Measurements from ENCODE around the gene GRK2.

GRK2 gene

DNA sequence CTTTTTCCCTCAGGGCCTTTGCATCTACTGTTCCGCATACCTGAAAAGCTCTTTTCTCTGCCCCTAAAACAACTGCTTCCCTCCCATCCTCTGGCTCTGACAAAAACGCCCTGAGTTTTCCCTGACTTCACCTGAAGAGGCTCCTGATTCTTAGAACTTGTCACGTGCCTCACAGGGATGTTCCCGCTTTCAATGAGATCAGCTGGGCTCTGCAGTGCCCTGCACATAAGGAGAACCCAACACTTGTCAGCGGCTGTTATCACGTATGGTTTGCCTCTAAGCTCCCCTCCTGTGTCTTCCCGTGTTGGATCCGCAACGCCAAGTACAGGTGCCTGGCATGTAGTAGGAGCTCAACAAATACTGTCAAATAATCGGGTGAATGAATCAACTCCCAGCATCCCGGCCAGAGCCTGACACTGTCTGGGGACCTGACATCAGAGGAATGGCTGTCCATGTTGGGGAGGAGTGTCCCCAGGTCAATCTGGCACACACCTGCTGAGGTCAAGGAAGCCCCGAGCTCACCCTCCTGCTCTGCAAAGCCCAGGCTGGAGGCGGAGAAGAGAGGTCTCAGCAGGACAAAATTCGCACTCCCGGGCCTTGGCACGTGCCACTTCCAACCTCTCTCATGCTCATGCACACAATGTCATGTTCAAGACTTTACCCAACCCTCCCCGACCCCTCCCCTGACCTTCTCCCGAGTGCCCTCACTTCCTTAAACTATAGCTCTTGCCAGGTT lies 4.2 kb upstream of the GRK2 start:
- TF ChIP-seq, protein P1, sequence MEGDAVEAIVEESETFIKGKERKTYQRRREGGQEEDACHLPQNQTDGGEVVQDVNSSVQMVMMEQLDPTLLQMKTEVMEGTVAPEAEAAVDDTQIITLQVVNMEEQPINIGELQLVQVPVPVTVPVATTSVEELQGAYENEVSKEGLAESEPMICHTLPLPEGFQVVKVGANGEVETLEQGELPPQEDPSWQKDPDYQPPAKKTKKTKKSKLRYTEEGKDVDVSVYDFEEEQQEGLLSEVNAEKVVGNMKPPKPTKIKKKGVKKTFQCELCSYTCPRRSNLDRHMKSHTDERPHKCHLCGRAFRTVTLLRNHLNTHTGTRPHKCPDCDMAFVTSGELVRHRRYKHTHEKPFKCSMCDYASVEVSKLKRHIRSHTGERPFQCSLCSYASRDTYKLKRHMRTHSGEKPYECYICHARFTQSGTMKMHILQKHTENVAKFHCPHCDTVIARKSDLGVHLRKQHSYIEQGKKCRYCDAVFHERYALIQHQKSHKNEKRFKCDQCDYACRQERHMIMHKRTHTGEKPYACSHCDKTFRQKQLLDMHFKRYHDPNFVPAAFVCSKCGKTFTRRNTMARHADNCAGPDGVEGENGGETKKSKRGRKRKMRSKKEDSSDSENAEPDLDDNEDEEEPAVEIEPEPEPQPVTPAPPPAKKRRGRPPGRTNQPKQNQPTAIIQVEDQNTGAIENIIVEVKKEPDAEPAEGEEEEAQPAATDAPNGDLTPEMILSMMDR (IDR thresholded peaks at IDR 0.05; ENCODE audit: low read depth, low read length, missing control alignments) = no peak
- no peak for DNase-seq (ENCODE audit: extremely low read depth, low read depth)
- no peak overlapping the region for H3K4me3 ChIP-seq (replicated peaks; ENCODE audit: low read depth, low read length)

DNA sequence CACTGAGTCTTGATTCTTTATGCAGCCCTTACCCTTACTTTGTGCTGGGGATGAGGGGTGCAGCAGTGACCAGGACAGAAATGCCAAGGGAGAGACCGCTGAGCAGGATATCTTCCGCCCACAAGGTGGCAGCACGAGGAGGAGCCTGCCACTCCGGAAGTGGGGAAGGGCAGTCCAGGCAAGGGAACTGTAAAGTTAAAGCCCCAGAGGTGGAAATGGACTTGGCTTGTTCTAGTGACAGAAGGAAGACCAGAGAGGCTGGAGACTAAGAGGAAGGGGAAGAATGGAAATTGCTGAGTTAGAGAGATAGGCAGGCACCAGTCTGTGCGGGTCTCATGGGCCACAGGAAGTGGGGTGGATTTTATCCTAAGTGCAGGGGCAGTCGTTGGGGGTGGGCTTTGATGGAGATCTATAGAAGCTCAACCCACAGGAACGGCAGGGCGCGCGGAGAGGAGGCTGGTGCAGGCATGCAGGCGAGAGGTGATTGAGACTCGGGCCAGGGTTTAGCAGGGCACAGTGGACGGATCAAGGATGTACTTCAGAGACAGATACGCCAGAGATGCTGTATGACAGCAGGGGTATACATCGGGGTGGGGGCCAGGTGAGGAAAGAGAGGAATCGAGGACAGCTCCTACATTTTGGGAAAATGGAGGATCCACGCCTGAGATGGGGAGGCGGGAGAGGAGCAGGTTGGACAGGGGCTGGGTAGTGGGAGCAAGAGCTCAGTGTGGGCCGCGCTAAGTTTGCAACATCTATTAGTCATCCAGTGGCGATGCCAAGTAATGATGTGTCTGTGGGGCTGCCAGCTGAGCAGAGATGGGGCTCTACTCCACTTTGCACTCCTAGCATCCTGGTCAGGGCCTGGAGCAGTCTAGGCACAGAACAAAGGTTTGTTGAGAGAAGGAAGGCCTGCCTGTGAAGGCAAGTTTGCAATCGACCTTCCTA lies 3.3 kb upstream of the GRK2 start:
- DNase-seq (ENCODE audit: extremely low read depth, low read depth) = no peak
- TF ChIP-seq, protein P1 (IDR thresholded peaks at IDR 0.05; ENCODE audit: low read depth, low read length, missing control alignments) = peak; percentile 89
- H3K4me3 ChIP-seq (replicated peaks; ENCODE audit: low read depth, low read length) = no peak overlapping the region

DNA sequence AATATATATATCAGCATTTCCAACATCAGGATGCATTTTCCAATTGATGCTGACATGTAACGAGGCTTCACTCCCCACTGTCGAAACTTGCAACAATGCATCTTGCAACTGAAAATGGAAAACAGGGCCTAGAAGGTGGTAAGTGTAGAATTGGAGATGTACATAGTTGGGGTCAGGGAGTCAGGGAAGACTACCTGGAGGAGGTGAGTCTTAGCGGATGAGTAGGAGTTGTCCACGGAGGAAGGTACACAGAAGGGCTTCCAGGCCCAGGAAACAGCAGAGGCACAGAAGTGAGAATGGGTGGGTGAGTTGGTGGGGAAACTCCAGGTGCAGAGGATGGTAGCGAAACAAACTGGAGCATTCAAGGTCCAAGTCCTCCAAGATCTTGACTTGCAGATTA lies 2.0 kb upstream of the GRK2 start:
- TF ChIP-seq, protein P1 (IDR thresholded peaks at IDR 0.05; ENCODE audit: low read depth, low read length, missing control alignments) = no peak
- no peak overlapping the region for H3K4me3 ChIP-seq (replicated peaks; ENCODE audit: low read depth, low read length)
- no peak for DNase-seq (ENCODE audit: extremely low read depth, low read depth)

DNA sequence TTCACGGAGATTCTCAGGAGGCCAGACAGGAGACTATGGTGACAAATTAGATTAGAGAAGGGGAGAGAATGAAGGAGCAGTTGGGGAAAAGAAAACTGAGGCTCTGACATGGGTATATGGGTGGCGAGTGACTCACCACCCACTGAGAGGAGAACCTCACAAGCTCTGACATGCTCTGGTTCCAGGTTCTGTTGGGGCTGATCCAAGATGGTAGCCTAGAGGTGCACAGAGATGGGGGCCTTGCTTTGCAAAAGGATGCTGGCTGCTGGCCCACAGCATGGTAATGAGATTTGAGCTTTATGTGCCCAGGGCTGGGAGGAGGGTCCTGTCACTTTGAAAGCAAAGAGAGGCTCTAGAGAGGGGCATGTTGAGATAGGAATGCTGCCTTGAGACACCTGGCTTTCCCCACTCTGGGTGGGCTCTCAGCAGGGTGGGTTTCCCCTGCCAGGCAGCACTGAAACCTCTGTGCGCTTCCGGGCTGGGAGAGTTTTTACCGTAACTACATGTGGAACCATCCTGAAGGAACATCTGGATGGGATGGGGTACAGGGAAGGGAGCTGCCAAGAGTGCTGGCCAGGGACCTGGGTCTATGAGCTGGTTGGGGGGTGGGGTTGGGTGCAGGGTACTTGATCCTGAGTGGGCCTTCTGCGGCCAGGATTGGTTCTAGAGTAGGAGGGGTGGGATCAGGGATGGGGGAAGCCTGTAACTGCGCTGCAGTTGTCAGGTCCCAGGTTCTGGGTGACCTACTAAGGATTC lies 1.2 kb upstream of the GRK2 start:
- H3K4me3 ChIP-seq (replicated peaks; ENCODE audit: low read depth, low read length) = no peak overlapping the region

GRCh38 chr11:67265633-67266448 lies 432 bp upstream of the GRK2 start:
- peak overlapping the region; percentile 29; the same call in 1 of the 2 replicates for H3K4me3 ChIP-seq (replicated peaks; ENCODE audit: low read depth, low read length)
- TF ChIP-seq, protein P1 (IDR thresholded peaks at IDR 0.05; ENCODE audit: low read depth, low read length, missing control alignments) = peak; percentile 60
- DNase-seq (ENCODE audit: extremely low read depth, low read depth) = no peak

More for the DNA sequence above, 1.2 kb upstream of the GRK2 start:
- no peak for DNase-seq (ENCODE audit: extremely low read depth, low read depth)
- TF ChIP-seq, protein P1 (IDR thresholded peaks at IDR 0.05; ENCODE audit: low read depth, low read length, missing control alignments) = no peak

Measured in HFF-Myc (cell line).